Muscle of leg (tissue), 11 donors: ENCODE measurements around the gene NSUN6. TPM values are rescaled to one million over a fixed set of nuclear protein-coding genes. Genes with fewer than 3 reads are reported as not detected.
A peak's percentile ranks its signal among the peaks of the same experiment; 100 is the strongest.

ENCODE experiments used
- DNase-seq: peaks from one replicate; pipeline ENCODE4 v3.0.0; 2013
- H3K27ac ChIP-seq: one replicate; pipeline ENCODE4 v1.5.1; 2013; ENCODE audit warnings: mild to moderate bottlenecking, low read length, control low read depth
- H3K27me3 ChIP-seq: one replicate; pipeline ENCODE4 v1.6.1; 2013; ENCODE audit warnings: low read length; ENCODE audit not compliant: control insufficient read depth, insufficient read depth
- H3K36me3 ChIP-seq: one replicate; pipeline ENCODE4 v1.6.1; 2013; ENCODE audit warnings: low read length; ENCODE audit not compliant: control insufficient read depth, insufficient read depth
- H3K4me1 ChIP-seq: one replicate; pipeline ENCODE4 v1.6.1; 2013; ENCODE audit warnings: low read length; ENCODE audit not compliant: control insufficient read depth, insufficient read depth
- H3K4me3 ChIP-seq: one replicate; pipeline ENCODE4 v1.5.1; 2013; ENCODE audit warnings: low read length, control low read depth
- H3K9me3 ChIP-seq: replicated peaks from 2 replicates; pipeline ENCODE4 v1.6.1; 2013; ENCODE audit warnings: low read depth, low read length; ENCODE audit not compliant: control insufficient read depth
- WGBS: methylation state at CpG from one replicate; pipeline ENCODE4 v1.1.5; 2013; ENCODE audit warnings: missing lambda C conversion rate; ENCODE audit not compliant: insufficient coverage; 5-methylcytosine and 5-hydroxymethylcytosine counted together
- polyA plus RNA-seq, 8 donors: library from polyadenylated mRNA; unstranded; fragments of 120-200 nt; gene quantifications; one replicate each; pipeline versions ENCODE4 v1.2.1 to v1.2.3, GENCODE V29; 2013; ENCODE audit warnings: inconsistent platforms in 1 of 8, low replicate concordance in 1 of 8; ENCODE audit not compliant: insufficient read length in 8 of 8, insufficient read depth in 1 of 8
- total RNA-seq: library from RNA; stranded (reverse); fragments of 120-200 nt; gene quantifications from one replicate; pipeline ENCODE4 v1.2.4, GENCODE V29; 2013

Gene NSUN6
- total and polyA plus RNA-seq, 9 donors, result 9.1 to 21.7 (median 14.0) TPM

DNA sequence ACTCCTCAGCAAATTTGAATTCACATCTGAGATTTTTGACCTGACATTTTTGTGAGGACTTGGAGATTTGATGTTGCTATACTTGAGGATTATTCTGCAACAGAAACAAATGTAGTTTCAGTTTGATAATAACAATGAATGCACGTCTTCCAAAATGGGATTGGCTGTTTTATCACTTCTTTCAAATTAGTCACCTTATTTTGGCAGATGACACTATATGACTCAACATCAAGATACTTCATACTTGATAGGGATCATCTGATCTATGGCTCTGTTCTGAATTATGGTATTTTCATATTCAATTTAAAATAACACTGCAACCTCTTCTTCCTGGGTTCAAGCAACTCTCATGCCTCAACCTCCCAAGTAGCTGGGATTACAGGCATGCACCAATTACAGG is 32.0 kb upstream of the NSUN6 start:
- no peak for DNase-seq
- WGBS, result no CpG with 5 or more reads among the region's 1 CpG
- no peaks in the 10 kb centered on the region for H3K9me3 ChIP-seq

DNA sequence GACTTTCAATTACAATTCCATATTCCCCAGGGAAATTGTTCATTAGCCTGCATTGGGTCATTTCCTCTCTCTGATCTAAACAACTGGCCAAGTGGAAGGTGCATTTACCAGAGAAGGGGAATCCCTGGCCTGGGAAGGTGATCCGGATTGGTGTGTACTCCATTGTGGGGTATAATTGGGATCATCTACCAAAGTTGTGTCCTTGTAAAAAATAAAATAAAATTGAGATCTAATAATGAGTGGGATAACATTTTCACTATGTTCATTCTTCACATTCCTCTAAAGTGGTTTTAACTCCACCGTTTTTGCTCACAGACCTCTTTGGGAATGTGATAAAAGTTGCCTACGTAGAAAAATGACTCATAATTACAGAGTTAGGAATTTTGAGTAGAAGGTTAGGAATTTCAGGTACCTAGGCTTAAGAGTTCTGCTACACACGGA is 30.6 kb upstream of the NSUN6 start:
- WGBS, result no CpG with 5 or more reads among the region's 4 CpGs
- Histone ChIP-seq H3K4me1 (no peaks in the 10 kb centered on the region), H3K27me3 (no peaks in the 10 kb centered on the region), H3K9me3 (no peaks in the 10 kb centered on the region), H3K4me3 (no peak overlapping the region), H3K36me3 (no peaks in the 10 kb centered on the region), H3K27ac (no peak overlapping the region)
- DNase-seq, result no peak

More for the DNA sequence above, 32.0 kb upstream of the NSUN6 start:
- Histone ChIP-seq H3K36me3 (no peaks in the 10 kb centered on the region), H3K4me3 (no peak overlapping the region), H3K4me1 (no peaks in the 10 kb centered on the region), H3K27me3 (no peaks in the 10 kb centered on the region), H3K27ac (no peak overlapping the region)

DNA sequence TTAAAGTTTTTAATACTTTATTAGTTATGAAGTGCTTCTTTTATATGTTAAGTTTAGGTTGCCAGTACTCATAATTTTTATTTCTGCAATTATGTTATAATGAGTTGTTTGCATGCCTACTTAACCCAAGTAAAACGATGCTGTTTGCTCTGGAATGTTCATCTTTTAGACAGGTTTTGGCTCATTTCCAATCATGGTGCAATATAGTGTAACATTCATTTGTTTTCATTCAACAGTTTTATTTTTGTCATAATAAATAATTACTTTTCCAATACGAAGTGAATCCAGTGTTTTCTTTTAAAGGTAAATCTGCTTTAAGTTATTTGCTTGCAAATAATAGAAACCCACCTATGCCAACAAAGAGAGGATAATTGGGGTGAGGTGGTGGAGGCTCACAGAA is 30.0 kb upstream of the NSUN6 start:
- Histone ChIP-seq H3K27me3 (no peaks in the 10 kb centered on the region), H3K9me3 (no peaks in the 10 kb centered on the region), H3K4me1 (no peaks in the 10 kb centered on the region), H3K36me3 (no peaks in the 10 kb centered on the region), H3K27ac (no peak overlapping the region), H3K4me3 (no peak overlapping the region)
- no CpG with 5 or more reads among the region's 2 CpGs for whole genome bisulfite sequencing
- DNase-seq, result no peak

DNA sequence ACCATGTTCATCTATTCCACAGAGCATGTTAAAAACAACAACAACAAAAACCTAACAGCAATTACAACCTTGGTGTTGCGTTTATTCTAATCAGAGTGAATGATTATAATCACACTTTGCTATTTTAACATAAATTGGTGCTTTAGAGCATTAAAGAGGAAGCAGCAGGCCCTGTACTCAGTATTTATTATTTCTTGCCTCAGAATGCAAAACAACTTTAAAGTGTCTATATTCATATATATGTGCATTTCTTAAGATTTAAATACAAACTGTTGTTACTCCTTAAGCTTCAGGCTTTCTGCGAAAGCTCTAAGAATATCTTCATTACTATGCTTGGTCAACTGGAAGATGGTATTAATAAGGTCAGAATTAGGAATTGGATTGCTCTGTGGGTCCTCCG is 29.4 kb upstream of the NSUN6 start:
- H3K4me3 ChIP-seq, result no peak overlapping the region
- H3K4me1 ChIP-seq, result no peaks in the 10 kb centered on the region
- H3K9me3 ChIP-seq, result no peaks in the 10 kb centered on the region
- DNase-seq, result no peak
- WGBS, result no CpG with 5 or more reads among the region's 3 CpGs
- H3K27ac ChIP-seq, result no peak overlapping the region
- H3K27me3 ChIP-seq, result no peaks in the 10 kb centered on the region
- H3K36me3 ChIP-seq, result no peaks in the 10 kb centered on the region

DNA sequence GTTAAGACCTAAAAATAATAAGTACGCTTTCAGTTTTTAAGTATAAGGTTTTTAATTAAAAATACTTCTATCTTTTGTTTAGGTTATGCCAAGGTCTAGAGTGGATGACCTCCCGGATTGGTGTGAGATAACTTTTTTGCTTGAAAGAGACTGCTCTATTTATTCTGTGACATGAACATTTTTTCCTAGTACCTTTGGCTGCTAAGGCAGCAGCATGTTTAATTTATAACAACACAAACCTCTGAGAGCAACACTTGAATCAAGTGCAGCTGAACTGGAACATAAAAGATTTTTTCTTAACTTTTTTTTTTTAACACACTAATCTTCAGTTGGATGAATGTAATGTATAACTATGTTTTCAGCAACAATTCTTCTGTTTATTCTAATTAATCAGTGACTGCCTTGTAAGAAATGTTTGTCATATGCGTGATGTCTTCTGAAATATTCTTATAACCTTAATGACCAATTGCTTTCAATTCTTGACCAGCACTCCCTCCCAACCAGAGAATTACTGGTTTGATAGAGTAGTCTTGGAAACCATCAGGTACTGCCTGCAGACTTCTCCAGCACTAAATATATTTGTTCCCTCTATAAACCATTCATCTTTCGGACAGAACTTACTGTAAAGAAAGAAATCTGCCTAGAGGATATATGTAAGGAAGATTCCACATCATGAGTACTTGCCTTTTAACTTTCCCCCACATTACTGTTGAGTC is 23.9 kb upstream of the NSUN6 start:
- no peak overlapping the region for H3K27ac ChIP-seq
- no CpG with 5 or more reads among the region's 4 CpGs for WGBS
- H3K36me3 ChIP-seq, result peaks cover 13% of the 10 kb centered on the region

DNA sequence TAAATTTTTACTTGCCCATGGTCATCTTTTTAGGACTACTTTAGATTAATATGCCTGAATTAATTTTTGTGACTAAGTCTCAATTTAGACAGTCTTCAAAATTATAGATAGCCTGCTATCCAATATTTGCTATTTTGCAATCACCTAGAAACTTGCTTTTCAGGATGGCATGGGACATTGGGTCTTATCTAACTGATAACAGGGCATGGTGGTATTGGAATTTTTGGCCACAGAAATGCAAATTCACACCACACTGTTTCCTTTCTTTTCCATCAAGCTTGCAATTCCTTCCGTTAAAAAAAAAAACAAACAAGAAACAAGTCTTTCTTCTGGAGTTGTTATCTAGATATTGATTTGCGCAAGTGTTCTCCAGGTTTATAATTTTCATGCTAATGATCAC is 16.6 kb upstream of the NSUN6 start:
- Histone ChIP-seq H3K4me1 (no peaks in the 10 kb centered on the region), H3K36me3 (peaks cover 20% of the 10 kb centered on the region), H3K27me3 (no peaks in the 10 kb centered on the region), H3K9me3 (no peaks in the 10 kb centered on the region), H3K4me3 (no peak overlapping the region), H3K27ac (no peak overlapping the region)
- DNase-seq, result no peak
- WGBS, result no CpG with 5 or more reads among the region's 2 CpGs

More for the DNA sequence above, 23.9 kb upstream of the NSUN6 start:
- DNase-seq, result no peak
- Histone ChIP-seq H3K4me1 (no peaks in the 10 kb centered on the region), H3K9me3 (no peaks in the 10 kb centered on the region), H3K27me3 (no peaks in the 10 kb centered on the region), H3K4me3 (no peak overlapping the region)

DNA sequence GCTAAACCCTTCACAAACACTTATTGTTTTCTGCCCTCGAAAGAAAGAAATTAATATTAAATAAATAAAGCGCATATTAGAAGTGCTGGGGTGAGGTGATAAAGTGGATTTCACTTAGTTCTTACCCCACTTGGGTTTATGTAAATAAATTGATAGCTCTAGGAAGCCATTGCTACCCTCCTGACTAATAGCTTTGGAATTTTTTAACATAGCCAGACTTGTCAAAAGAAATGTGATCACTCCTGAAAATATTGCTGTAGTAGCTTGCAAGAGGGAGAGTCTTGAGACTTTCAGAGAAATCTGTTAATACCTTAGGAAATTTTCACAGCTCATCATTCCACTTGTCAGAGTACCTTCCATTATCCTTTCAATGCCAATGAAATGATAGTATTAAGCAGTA is 15.4 kb upstream of the NSUN6 start:
- Histone ChIP-seq H3K4me1 (no peaks in the 10 kb centered on the region), H3K27ac (no peak overlapping the region), H3K27me3 (no peaks in the 10 kb centered on the region), H3K36me3 (peaks cover 21% of the 10 kb centered on the region), H3K4me3 (no peak overlapping the region), H3K9me3 (no peaks in the 10 kb centered on the region)
- no peak for DNase-seq
- WGBS, result no CpG with 5 or more reads among the region's 2 CpGs

DNA sequence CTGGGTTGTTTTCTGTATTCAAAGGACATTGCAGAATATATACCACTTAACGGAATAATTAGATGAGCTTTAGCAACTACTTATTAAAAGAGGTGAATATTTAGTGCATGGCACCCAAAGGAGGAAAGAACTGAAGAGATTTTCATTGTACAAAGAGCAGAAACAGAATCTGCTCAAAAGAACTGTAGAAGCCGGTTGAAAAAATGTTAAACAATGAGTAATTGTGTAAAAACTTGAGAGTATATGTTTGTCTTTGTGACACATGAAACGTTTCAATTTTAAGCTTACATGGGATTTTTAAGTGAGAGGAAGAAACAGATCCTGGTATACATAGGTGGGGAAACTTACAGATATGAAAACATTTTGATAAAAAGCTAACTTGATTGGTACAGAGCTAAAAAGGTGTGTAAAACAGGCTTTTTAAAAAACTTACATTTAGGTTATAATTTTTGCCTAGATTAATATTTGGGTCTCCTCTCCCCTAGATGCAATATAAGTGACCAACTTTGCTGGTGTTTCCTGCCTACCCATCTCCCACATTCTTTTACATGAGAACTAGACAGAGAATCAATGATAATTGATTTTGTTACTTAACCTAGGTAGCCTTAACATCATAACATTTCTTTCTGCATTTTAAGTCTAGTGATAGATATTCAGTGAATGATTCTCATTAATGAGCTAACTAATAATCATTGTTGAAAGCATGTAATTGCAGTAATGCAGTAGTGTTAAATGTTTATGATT is 14.6 kb upstream of the NSUN6 start:
- 67% methylated on average over 1 of the region's 3 CpGs for WGBS
- DNase-seq, result no peak
- Histone ChIP-seq H3K9me3 (no peaks in the 10 kb centered on the region), H3K36me3 (peaks cover 21% of the 10 kb centered on the region), H3K27me3 (no peaks in the 10 kb centered on the region), H3K4me3 (no peak overlapping the region), H3K4me1 (peaks cover under 1% of the 10 kb centered on the region), H3K27ac (no peak overlapping the region)

DNA sequence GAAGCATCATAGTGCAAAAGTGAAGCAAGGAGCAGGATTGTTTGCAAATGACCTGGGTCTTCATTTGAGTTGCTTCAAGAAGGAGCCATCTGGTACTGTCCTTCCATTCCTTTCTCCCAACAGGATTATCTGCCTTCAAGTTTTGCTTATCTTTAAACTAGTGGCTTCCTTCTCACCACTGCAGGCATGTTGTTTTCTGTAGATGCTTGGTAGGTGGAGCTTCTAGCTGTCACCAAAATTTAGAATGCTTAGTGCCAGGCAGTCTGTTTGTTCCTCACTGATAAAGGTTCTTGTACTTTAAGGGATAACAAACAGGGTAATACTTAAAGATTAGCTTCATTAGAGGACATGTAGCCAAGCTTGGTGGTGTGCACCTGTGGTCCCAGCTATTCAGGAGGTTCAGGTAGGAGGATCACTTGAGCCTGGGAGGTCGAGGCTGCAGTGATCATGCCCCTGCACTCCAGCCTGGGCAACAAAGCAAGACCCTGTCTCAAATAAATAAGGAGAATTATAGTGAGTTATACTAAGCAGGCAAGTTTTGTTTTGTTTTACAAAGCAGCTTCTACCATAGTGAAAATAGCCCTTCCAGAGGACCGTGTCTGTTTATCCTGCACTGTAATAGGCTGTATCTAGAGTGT is 13.6 kb upstream of the NSUN6 start:
- no peak overlapping the region for H3K4me3 ChIP-seq
- peaks cover 16% of the 10 kb centered on the region for H3K36me3 ChIP-seq
- H3K27ac ChIP-seq, result no peak overlapping the region
- H3K4me1 ChIP-seq, result peaks cover 4% of the 10 kb centered on the region
- 100% methylated on average over 1 of the region's 2 CpGs for WGBS
- no peaks in the 10 kb centered on the region for H3K27me3 ChIP-seq
- no peaks in the 10 kb centered on the region for H3K9me3 ChIP-seq
- no peak for DNase-seq

DNA sequence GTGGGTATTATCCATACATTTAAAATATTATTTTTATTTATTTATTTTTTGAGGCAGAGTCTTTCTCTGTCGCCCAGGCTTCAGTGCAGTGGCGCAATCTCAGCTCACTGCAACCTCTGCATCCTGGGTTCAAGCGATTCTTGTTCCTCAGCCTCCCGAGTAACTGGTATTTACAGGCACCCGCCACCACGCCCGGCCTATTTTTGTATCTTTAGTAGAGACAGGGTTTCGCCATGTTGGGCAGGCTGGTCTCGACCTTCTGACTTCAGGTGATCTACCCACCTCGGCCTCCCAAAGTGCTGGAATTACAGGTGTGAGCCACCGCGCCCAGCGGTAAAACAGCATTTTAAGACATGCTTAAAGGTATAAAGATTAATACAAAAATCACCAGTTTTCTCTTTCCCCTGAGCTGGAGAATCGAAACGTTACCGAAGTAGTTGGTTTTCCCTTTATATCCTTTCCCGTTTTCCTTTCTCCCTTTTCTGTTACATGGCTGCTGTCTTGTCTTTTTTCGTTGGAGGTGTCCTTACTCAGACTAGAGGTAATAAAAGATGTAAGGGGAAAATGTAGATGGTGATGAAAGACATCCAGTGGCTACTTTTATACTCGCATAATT is 9.5 kb upstream of the NSUN6 start:
- Histone ChIP-seq H3K9me3 (no peaks in the 10 kb centered on the region), H3K27ac (no peak overlapping the region), H3K4me1 (peaks cover 4% of the 10 kb centered on the region), H3K27me3 (no peaks in the 10 kb centered on the region), H3K36me3 (peaks cover 3% of the 10 kb centered on the region), H3K4me3 (peak overlapping the region; percentile 87)
- 100% methylated on average over 2 of the region's 19 CpGs for WGBS
- no peak for DNase-seq
